K562 (cell line): ENCODE data around the gene NUP133. TPM values are rescaled to one million over a fixed set of nuclear protein-coding genes. Genes with fewer than 3 reads are reported as not detected.

Source experiments
- ATAC-seq: fragments of 200-7000 bp; cut with Tn5 transposase; 3 replicates; pipeline ENCODE4 v1.9.1; 2020; ENCODE audit warnings: moderate library complexity
- BruUV-seq: library from RNA; stranded (reverse); fragments of 400-500 nt; replicated peaks from 2 replicates; lab custom pipeline; 2021; lab: Mats Ljungman, UMichigan
- CTCF ChIA-PET: fragments of 300-600 bp; formaldehyde crosslinking; extraction: SDS; loops from one replicate; lab custom pipeline; 2021; ENCODE audit warnings: low intra/inter-chr PET ratio; lab: Yijun Ruan, JAX
- POLR2A ChIA-PET: fragments of 300-600, 350-650 bp; sonication (Branson Sonifier 250); formaldehyde crosslinking; extraction: SDS; loops from one replicate; lab custom pipeline; 2021; ENCODE audit warnings: antibody characterized with exemption, inconsistent platforms; lab: Yijun Ruan, JAX
- DNase-seq, 4 experiments: peaks; one replicate each; pipeline versions ENCODE4 v3.0.0 to v3.0.0-alpha.2; 2011 to 2018; ENCODE audit warnings: low spot score in 3 of 4, mixed read lengths in 3 of 4; ENCODE audit errors: extremely low read depth in 1 of 4
- FAIRE-seq: peaks from 2 replicates; lab custom pipeline; 2011; peaks lifted over from hg19 to GRCh38; lab: Jason Lieb, UNC
- H2AFZ ChIP-seq: 2 replicates; pipeline ENCODE4 v1.6.0; 2011; ENCODE audit warnings: low read depth, low read length, control low read depth, inconsistent platforms
- H3K27ac ChIP-seq: fragments of 200-600 bp; 3 replicates; pipeline ENCODE4 v1.8.0; 2011; ENCODE audit warnings: low read depth, mild to moderate bottlenecking, control low read depth, inconsistent platforms, low read length, moderate library complexity, mixed read lengths; ENCODE audit errors: extremely low read depth
- H3K27me3 ChIP-seq, 2 experiments: fragments of 300-600 bp in 1 of 2; 2 replicates in 1 of 2; 3 replicates in 1 of 2; pipeline versions ENCODE4 v1.6.0 to v1.8.0; 2011; ENCODE audit warnings: inconsistent platforms in 2 of 2, low read length in 2 of 2, mild to moderate bottlenecking in 1 of 2, mixed read lengths in 1 of 2, moderate library complexity in 1 of 2; ENCODE audit not compliant: control insufficient read depth in 2 of 2, insufficient read depth in 2 of 2
- H3K36me3 ChIP-seq: fragments of 300-600 bp; 3 replicates; pipeline ENCODE4 v1.8.0; 2011; ENCODE audit warnings: mild to moderate bottlenecking, low read length, inconsistent platforms; ENCODE audit not compliant: control insufficient read depth, insufficient read depth
- H3K4me1 ChIP-seq, 2 experiments: fragments of 200-600 bp in 1 of 2; replicated peaks in 1 of 2; 2 replicates in 1 of 2; 3 replicates in 1 of 2; pipeline versions ENCODE4 v1.5.1 to v1.8.0; 2011; ENCODE audit warnings: inconsistent platforms in 2 of 2, low read length in 2 of 2, mild to moderate bottlenecking in 1 of 2, mixed read lengths in 1 of 2, moderate library complexity in 1 of 2; ENCODE audit not compliant: control insufficient read depth in 2 of 2, insufficient read depth in 2 of 2
- H3K4me2 ChIP-seq: 2 replicates; pipeline ENCODE4 v1.6.1; 2011; ENCODE audit warnings: low read length, control low read depth, inconsistent platforms, mixed read lengths; ENCODE audit not compliant: insufficient read depth
- H3K4me3 ChIP-seq: fragments of 200-600 bp; sonication (generic), shearing (Covaris generic); 2 replicates; pipeline ENCODE4 v1.5.1; 2016; ENCODE audit warnings: control low read depth, inconsistent platforms
- H3K79me2 ChIP-seq: fragments of 200-600 bp; 3 replicates; pipeline ENCODE4 v1.8.0; 2011; ENCODE audit warnings: low read length, inconsistent platforms; ENCODE audit not compliant: control insufficient read depth, insufficient read depth
- H3K9ac ChIP-seq, 2 experiments: 2 replicates each; pipeline versions ENCODE4 v1.6.0 to v1.6.1; 2011; ENCODE audit warnings: low read depth in 2 of 2, low read length in 2 of 2, control low read depth in 1 of 2, inconsistent platforms in 1 of 2, mild to moderate bottlenecking in 1 of 2, mixed read lengths in 1 of 2; ENCODE audit not compliant: insufficient read depth in 1 of 2
- H3K9me1 ChIP-seq: one replicate; pipeline ENCODE4 v1.6.0; 2011; ENCODE audit warnings: inconsistent platforms, mild to moderate bottlenecking, low read length, moderate library complexity; ENCODE audit not compliant: control insufficient read depth, insufficient read depth
- H3K9me3 ChIP-seq: replicated peaks from 2 replicates; pipeline ENCODE4 v1.5.1; 2011; ENCODE audit warnings: low read depth, low read length, inconsistent platforms; ENCODE audit not compliant: control insufficient read depth, insufficient read depth
- H4K20me1 ChIP-seq: replicated peaks from 2 replicates; pipeline ENCODE4 v1.6.1; 2011; ENCODE audit warnings: low read length, inconsistent platforms, mixed read lengths; ENCODE audit not compliant: control insufficient read depth, insufficient read depth
- NCOA1 ChIP-seq: fragments of 450-650 bp; IDR thresholded peaks from 2 replicates; pipeline ENCODE4 v1.6.1; 2016; ENCODE audit warnings: low read depth
- SRSF1 ChIP-seq: fragments of 200-400 bp; formaldehyde crosslinking; IDR thresholded peaks from 2 replicates; pipeline ENCODE4 v1.6.1; 2017; ENCODE audit warnings: mild to moderate bottlenecking, low read depth, low read length, moderate library complexity
- ZNF436 ChIP-seq: fragments of 250-450, 450-650 bp; sonication (Bioruptor Pico); formaldehyde crosslinking; IDR thresholded peaks from 2 replicates; pipeline ENCODE4 v1.7.0; 2020; ENCODE audit warnings: mild to moderate bottlenecking
- WGBS: fragments of 100-300 bp; shearing (Covaris generic); methylation state at CpG from one replicate; pipeline ENCODE4 v1.1.6; 2016; ENCODE audit warnings: low coverage, mixed read lengths; ENCODE audit not compliant: insufficient coverage; ENCODE audit errors: missing lambda C conversion rate; 5-methylcytosine and 5-hydroxymethylcytosine counted together
- in situ Hi-C: fragments of 300-500 bp; cut with MboI; formaldehyde crosslinking; loops from 4 replicates; pipeline ENCODE4 v1.15.0; 2018; ENCODE audit warnings: inconsistent platforms, mixed read lengths
- intact Hi-C: fragments of 100-400 bp; cut with micrococcal nuclease; formaldehyde crosslinking; loops from 2 replicates; pipeline ENCODE4 v1.14.2; 2022
- polyA plus RNA-seq, 8 experiments: library from polyadenylated mRNA; depleted of rRNA in 4 of 8; stranded (reverse) in 5 of 8; unstranded in 3 of 8; fragments of >200 nt; fragmentation: Nextera tagmentation in 2 of 8; fragmentation: Illumina TruSeq in 1 of 8; extraction: Ambion mirVana in 2 of 8; extraction: Trizol in 1 of 8; gene quantifications; 2 replicates each; pipeline versions ENCODE4 v1.2.1 to v1.2.3, GENCODE V29; 2011 to 2014; ENCODE audit warnings: inconsistent platforms in 1 of 8, missing spikeins in 1 of 8
- total RNA-seq, 7 experiments: library from RNA; depleted of rRNA in 6 of 7; stranded (reverse); fragments of >200 nt in 6 of 7; fragmentation: Illumina TruSeq in 2 of 7; extraction: Trizol in 2 of 7; gene quantifications; 2 replicates each; pipeline versions ENCODE4 v1.2.1 to v1.2.3, GENCODE V29; 2011 to 2021; ENCODE audit warnings: low replicate concordance in 1 of 7
- TF ChIP-seq, protein P1 (sequence below): sonication (generic); formaldehyde crosslinking; IDR thresholded peaks from 2 replicates; pipeline ENCODE4 v1.8.1; 2023; ENCODE audit warnings: missing genetic modification reagents, mild to moderate bottlenecking, borderline replicate concordance

NUP133 gene
- total and polyA plus RNA-seq, 9 of the 15 experiments (the other 6 are each of a cell fraction or from before 2014, with no cell fraction given), result 21.7 to 85.1 (median 61.3) TPM

DNA sequence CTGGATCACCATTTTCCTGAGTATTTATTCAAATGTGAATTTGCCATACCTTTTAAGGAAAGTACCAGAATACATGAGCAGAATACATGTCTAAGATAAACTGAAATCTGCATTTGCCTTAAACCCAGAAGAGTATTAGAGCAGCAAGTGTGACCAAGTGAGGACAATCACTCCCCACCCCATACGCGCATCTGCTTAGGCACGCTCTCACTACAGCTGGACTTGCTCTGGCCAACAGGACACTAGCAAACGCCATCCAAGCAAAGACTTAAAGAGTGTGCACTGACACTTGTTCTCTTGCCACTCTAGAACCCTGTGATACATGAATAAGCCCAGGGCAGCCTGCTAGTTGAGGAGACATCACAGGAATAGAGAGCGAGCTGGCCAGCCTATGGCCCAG lies 25.6 kb downstream of the NUP133 start:
- no peaks in the 10 kb centered on the region for H3K9me1 ChIP-seq
- H3K4me2 ChIP-seq, result no peak overlapping the region
- POLR2A ChIA-PET, result interaction anchor here (1.0 to 1.6 kb wide), 4 partner anchors 8 to 26 kb away, joined by 3 to 10 read pairs (median 4); partner anchors contain the start of gene NUP133
- no peak for TF ChIP-seq NCOA1
- TF ChIP-seq ZNF436 (CRISPR knock-in tag), result no peak
- TF ChIP-seq SRSF1, result no peak
- TF ChIP-seq, protein P1, sequence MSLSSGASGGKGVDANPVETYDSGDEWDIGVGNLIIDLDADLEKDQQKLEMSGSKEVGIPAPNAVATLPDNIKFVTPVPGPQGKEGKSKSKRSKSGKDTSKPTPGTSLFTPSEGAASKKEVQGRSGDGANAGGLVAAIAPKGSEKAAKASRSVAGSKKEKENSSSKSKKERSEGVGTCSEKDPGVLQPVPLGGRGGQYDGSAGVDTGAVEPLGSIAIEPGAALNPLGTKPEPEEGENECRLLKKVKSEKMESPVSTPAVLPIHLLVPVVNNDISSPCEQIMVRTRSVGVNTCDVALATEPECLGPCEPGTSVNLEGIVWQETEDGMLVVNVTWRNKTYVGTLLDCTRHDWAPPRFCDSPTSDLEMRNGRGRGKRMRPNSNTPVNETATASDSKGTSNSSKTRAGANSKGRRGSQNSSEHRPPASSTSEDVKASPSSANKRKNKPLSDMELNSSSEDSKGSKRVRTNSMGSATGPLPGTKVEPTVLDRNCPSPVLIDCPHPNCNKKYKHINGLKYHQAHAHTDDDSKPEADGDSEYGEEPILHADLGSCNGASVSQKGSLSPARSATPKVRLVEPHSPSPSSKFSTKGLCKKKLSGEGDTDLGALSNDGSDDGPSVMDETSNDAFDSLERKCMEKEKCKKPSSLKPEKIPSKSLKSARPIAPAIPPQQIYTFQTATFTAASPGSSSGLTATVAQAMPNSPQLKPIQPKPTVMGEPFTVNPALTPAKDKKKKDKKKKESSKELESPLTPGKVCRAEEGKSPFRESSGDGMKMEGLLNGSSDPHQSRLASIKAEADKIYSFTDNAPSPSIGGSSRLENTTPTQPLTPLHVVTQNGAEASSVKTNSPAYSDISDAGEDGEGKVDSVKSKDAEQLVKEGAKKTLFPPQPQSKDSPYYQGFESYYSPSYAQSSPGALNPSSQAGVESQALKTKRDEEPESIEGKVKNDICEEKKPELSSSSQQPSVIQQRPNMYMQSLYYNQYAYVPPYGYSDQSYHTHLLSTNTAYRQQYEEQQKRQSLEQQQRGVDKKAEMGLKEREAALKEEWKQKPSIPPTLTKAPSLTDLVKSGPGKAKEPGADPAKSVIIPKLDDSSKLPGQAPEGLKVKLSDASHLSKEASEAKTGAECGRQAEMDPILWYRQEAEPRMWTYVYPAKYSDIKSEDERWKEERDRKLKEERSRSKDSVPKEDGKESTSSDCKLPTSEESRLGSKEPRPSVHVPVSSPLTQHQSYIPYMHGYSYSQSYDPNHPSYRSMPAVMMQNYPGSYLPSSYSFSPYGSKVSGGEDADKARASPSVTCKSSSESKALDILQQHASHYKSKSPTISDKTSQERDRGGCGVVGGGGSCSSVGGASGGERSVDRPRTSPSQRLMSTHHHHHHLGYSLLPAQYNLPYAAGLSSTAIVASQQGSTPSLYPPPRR (CRISPR knock-in tag), result no peak
- H3K36me3 ChIP-seq, result peaks cover 91% of the 10 kb centered on the region
- H3K4me1 ChIP-seq, result peaks cover 0 to 8% of the 10 kb centered on the region in 2 experiments; a peak in 1 of 5 replicates
- no peaks in the 10 kb centered on the region for H3K9me3 ChIP-seq
- FAIRE-seq, result no peak
- CTCF ChIA-PET, result interaction anchor here (4.1 kb wide), 1 partner anchor 224 kb away, joined by 50 read pairs; no protein-coding TSS in a partner anchor
- H3K4me3 ChIP-seq, result no peak overlapping the region
- ATAC-seq, result no peak; the same call in 2 of the 3 replicates
- WGBS, result 93% methylated on average over 5 of the region's 5 CpGs
- no peaks in the 10 kb centered on the region; the same call in 1 of the 2 replicates for H4K20me1 ChIP-seq
- no peak overlapping the region for H3K27ac ChIP-seq
- DNase-seq, result no peak
- no peaks in the 10 kb centered on the region for H3K79me2 ChIP-seq
- no peak overlapping the region for H3K9ac ChIP-seq
- no peak overlapping the region for H2AFZ ChIP-seq
- H3K27me3 ChIP-seq, result no peaks in the 10 kb centered on the region
- BruUV-seq, result no TSS peak
- intact Hi-C loops (loop anchor here (1.0 to 5.0 kb wide), 2 partner anchors 60 to 224 kb away; no protein-coding TSS in a partner anchor), in situ Hi-C loops (loop anchor here (5.0 kb wide), 1 partner anchor 220 kb away; no protein-coding TSS in a partner anchor)
